Testis (tissue), 3 donors: ENCODE results near the gene FOXO1. TPM values are rescaled to one million over a fixed set of nuclear protein-coding genes. Genes with fewer than 3 reads are reported as not detected.

Experiments
- DNase-seq: peaks from one replicate; pipeline ENCODE4 v3.0.0-alpha.2; 2019
- H3K27ac ChIP-seq, 2 donors: fragments of 200-600 bp; sonication (generic); one replicate each; pipeline ENCODE4 v1.5.1; 2019
- H3K27me3 ChIP-seq: fragments of 200-600 bp; sonication (generic); one replicate; pipeline ENCODE4 v1.5.1; 2019
- H3K36me3 ChIP-seq: fragments of 200-600 bp; sonication (generic); one replicate; pipeline ENCODE4 v1.5.1; 2017; ENCODE audit warnings: low read depth; ENCODE audit errors: missing control alignments
- H3K4me1 ChIP-seq: fragments of 200-600 bp; sonication (generic); one replicate; pipeline ENCODE4 v1.5.1; 2019
- H3K4me3 ChIP-seq, 2 donors: fragments of 200-600 bp; sonication (generic); one replicate each; pipeline ENCODE4 v1.5.1; 2017 to 2019
- H3K9me3 ChIP-seq: fragments of 200-600 bp; sonication (generic); one replicate; pipeline ENCODE4 v1.5.1; 2017
- CTCF ChIP-seq, 3 experiments: fragments of 450-650 bp in 2 of 3; fragments of 200-600 bp in 1 of 3; sonication (generic) in 1 of 3; IDR thresholded peaks; one replicate each; pipeline ENCODE4 v1.5.1; 2016 to 2019; ENCODE audit warnings: antibody characterized with exemption in 3 of 3, mild to moderate bottlenecking in 2 of 3, moderate library complexity in 1 of 3
- POLR2A ChIP-seq: fragments of 450-650 bp; IDR thresholded peaks from one replicate; pipeline ENCODE4 v1.6.1; 2017; ENCODE audit warnings: antibody characterized with exemption, mild to moderate bottlenecking, moderate library complexity
- WGBS, 2 donors: methylation state at CpG; one replicate each; pipeline ENCODE4 v1.1.5; 2018; 5-methylcytosine and 5-hydroxymethylcytosine counted together
- intact Hi-C: fragments of 100-400 bp; cut with DNase I; formaldehyde crosslinking; loops from one replicate; pipeline ENCODE4 v1.15.1; 2023; ENCODE audit warnings: low total_unique reads
- polyA plus RNA-seq: library from polyadenylated mRNA; stranded (reverse); fragments of 350-450 nt; fragmentation: Illumina TruSeq; extraction: RNeasy Lipid Tissue Mini Kit (QIAGEN cat#74804); gene quantifications from one replicate; pipeline ENCODE4 v1.2.3, GENCODE V29; 2014; ENCODE audit warnings: low read depth, low replicate concordance; ENCODE audit not compliant: insufficient read depth
- total RNA-seq, 2 donors: library from RNA; depleted of rRNA; stranded (reverse); fragments of >200 nt; gene quantifications; one replicate each; pipeline ENCODE4 v1.2.3, GENCODE V29; 2016

FOXO1 gene
- total and polyA plus RNA-seq, 3 donors from 2014 or later = 19.5 to 58.7 (median 52.2) TPM

GRCh38 chr13:40589285-40590109, 76.9 kb downstream of the FOXO1 start:
- Histone ChIP-seq H3K4me1 (peaks cover 16% of the 10 kb centered on the region), H3K36me3 (no peaks in the 10 kb centered on the region), H3K4me3 (no peak overlapping the region), H3K27ac (peak overlapping the region in 1 of 2 donors; percentile 31), H3K9me3 (no peaks in the 10 kb centered on the region), H3K27me3 (no peaks in the 10 kb centered on the region)
- WGBS, 2 donors = 51 to 52% methylated on average over 4 of the region's 4 CpGs
- intact Hi-C loops = no loop called here
- TF ChIP-seq CTCF (IDR thresholded peaks at IDR 0.05) (no peak), POLR2A (no peak)
- DNase-seq = peak; percentile 32

- H3K27me3 ChIP-seq = no peaks in the 10 kb centered on the region
- no peaks in the 10 kb centered on the region for H3K9me3 ChIP-seq
- H3K36me3 ChIP-seq = no peaks in the 10 kb centered on the region
- TF ChIP-seq POLR2A = no peak
- TF ChIP-seq CTCF (IDR thresholded peaks at IDR 0.05) = no peak
- WGBS, 2 donors = 96 to 99% methylated on average over 2 of the region's 2 CpGs
- intact Hi-C loops = no loop called here
- H3K4me1 ChIP-seq = peaks cover 16% of the 10 kb centered on the region
- no peak overlapping the region for H3K27ac ChIP-seq
- no peak overlapping the region for H3K4me3 ChIP-seq
- DNase-seq = no peak
Measured at GRCh38 chr13:40588101-40588500, 78.3 kb downstream of the FOXO1 start.

GRCh38 chr13:40586886-40587565, 79.4 kb downstream of the FOXO1 start:
- Histone ChIP-seq H3K9me3 (no peaks in the 10 kb centered on the region), H3K4me3 (no peak overlapping the region), H3K27me3 (no peaks in the 10 kb centered on the region), H3K4me1 (peaks cover 16% of the 10 kb centered on the region), H3K36me3 (no peaks in the 10 kb centered on the region), H3K27ac (no peak overlapping the region)
- intact Hi-C loops = no loop called here
- DNase-seq = no peak
- no peak for TF ChIP-seq POLR2A
- peak in 1 of 3 experiments; percentile 16 for TF ChIP-seq CTCF (IDR thresholded peaks at IDR 0.05)
- WGBS, 2 donors = 59 to 66% methylated on average over 5 of the region's 5 CpGs

GRCh38 chr13:40585911-40586471, 80.5 kb downstream of the FOXO1 start:
- H3K27me3 ChIP-seq = no peaks in the 10 kb centered on the region
- H3K4me3 ChIP-seq = no peak overlapping the region
- H3K9me3 ChIP-seq = no peaks in the 10 kb centered on the region
- TF ChIP-seq CTCF (IDR thresholded peaks at IDR 0.05) (no peak), POLR2A (no peak)
- 72 to 95% methylated on average over 1 of the region's 1 CpG for WGBS, 2 donors
- intact Hi-C loops = no loop called here
- no peak overlapping the region for H3K27ac ChIP-seq
- H3K4me1 ChIP-seq = peaks cover 19% of the 10 kb centered on the region
- no peak for DNase-seq
- no peaks in the 10 kb centered on the region for H3K36me3 ChIP-seq
